IMR-90 (cell line): ENCODE results near the gene KDM5B. TPM values are rescaled to one million over a fixed set of nuclear protein-coding genes. Genes with fewer than 3 reads are reported as not detected.

Source experiments
- ATAC-seq: fragments of 200-7000 bp; cut with Tn5 transposase; 2 replicates; pipeline ENCODE4 v1.9.1; 2020; ENCODE audit warnings: low read depth, mild to moderate bottlenecking, moderate library complexity
- BruUV-seq: library from RNA; stranded (reverse); fragments of 400-500 nt; replicated peaks from 2 replicates; lab custom pipeline; 2021; lab: Mats Ljungman, UMichigan
- CTCF ChIA-PET: fragments of 300-600 bp; formaldehyde crosslinking; extraction: SDS; loops from one replicate; lab custom pipeline; 2021; ENCODE audit warnings: antibody characterized with exemption; lab: Yijun Ruan, JAX
- POLR2A ChIA-PET: fragments of 300-600 bp; sonication (Branson Sonifier 250); formaldehyde crosslinking; loops from one replicate; lab custom pipeline; 2022; ENCODE audit warnings: antibody characterized with exemption; ENCODE audit not compliant: unreplicated experiment; lab: Charles Lee
- DNase-seq: peaks from one replicate; pipeline ENCODE4 v3.0.0; 2013
- H2AFZ ChIP-seq: replicated peaks from 2 replicates; pipeline ENCODE3; 2013; ENCODE audit warnings: low read length, mild to moderate bottlenecking; ENCODE audit not compliant: poor library complexity
- H2AK5ac ChIP-seq: 2 replicates; pipeline ENCODE4 v1.6.1; 2013; ENCODE audit warnings: low read depth, low read length, inconsistent platforms
- H2AK9ac ChIP-seq: replicated peaks from 2 replicates; pipeline ENCODE3; 2013; ENCODE audit warnings: mild to moderate bottlenecking, low read depth, low read length, moderate library complexity; ENCODE audit not compliant: poor library complexity
- H2BK120ac ChIP-seq: 2 replicates; pipeline ENCODE4 v1.6.1; 2013; ENCODE audit warnings: low read depth, low read length, inconsistent platforms
- H2BK15ac ChIP-seq: 3 replicates; pipeline ENCODE4 v1.6.1; 2013; ENCODE audit warnings: low read depth, low read length, inconsistent platforms
- H2BK20ac ChIP-seq: 2 replicates; pipeline ENCODE4 v1.6.1; 2013; ENCODE audit warnings: low read depth, mild to moderate bottlenecking, inconsistent platforms, low read length, moderate library complexity
- H2BK5ac ChIP-seq: 2 replicates; pipeline ENCODE4 v1.6.1; 2013; ENCODE audit warnings: mild to moderate bottlenecking, low read depth, low read length, inconsistent platforms; ENCODE audit not compliant: poor library complexity, severe bottlenecking
- H3K14ac ChIP-seq: replicated peaks from 2 replicates; pipeline ENCODE4 v1.6.1; 2013; ENCODE audit warnings: low read depth, low read length, inconsistent platforms
- H3K18ac ChIP-seq: 2 replicates; pipeline ENCODE4 v1.6.1; 2013; ENCODE audit warnings: low read depth, low read length, control low read depth
- H3K23ac ChIP-seq: 2 replicates; pipeline ENCODE4 v1.6.1; 2013; ENCODE audit warnings: low read depth, low read length, inconsistent platforms
- H3K27ac ChIP-seq: 2 replicates; pipeline ENCODE4 v1.5.1; 2013; ENCODE audit warnings: mild to moderate bottlenecking, control low read depth, low read length; ENCODE audit not compliant: insufficient read depth
- H3K27me3 ChIP-seq: 2 replicates; pipeline ENCODE4 v1.6.1; 2013; ENCODE audit warnings: low read length; ENCODE audit not compliant: control insufficient read depth, insufficient read depth
- H3K36me3 ChIP-seq: 2 replicates; pipeline ENCODE4 v1.6.1; 2013; ENCODE audit warnings: low read length, mixed read lengths; ENCODE audit not compliant: control insufficient read depth, insufficient read depth
- H3K4ac ChIP-seq: 2 replicates; pipeline ENCODE4 v1.6.1; 2013; ENCODE audit warnings: low read depth, low read length, inconsistent platforms
- H3K4me1 ChIP-seq: 2 replicates; pipeline ENCODE4 v1.6.1; 2013; ENCODE audit warnings: low read length, mixed read lengths; ENCODE audit not compliant: control insufficient read depth, insufficient read depth
- H3K4me2 ChIP-seq: 2 replicates; pipeline ENCODE4 v1.6.1; 2013; ENCODE audit warnings: low read depth, mild to moderate bottlenecking, control low read depth, low read length, moderate library complexity
- H3K4me3 ChIP-seq: 2 replicates; pipeline ENCODE4 v1.5.1; 2013; ENCODE audit warnings: low read depth, mild to moderate bottlenecking, control low read depth, low read length, moderate library complexity; ENCODE audit not compliant: insufficient read depth
- H3K56ac ChIP-seq: 2 replicates; pipeline ENCODE4 v1.6.1; 2013; ENCODE audit warnings: low read length, inconsistent platforms; ENCODE audit not compliant: insufficient read depth; ENCODE audit errors: extremely low read depth
- H3K79me1 ChIP-seq, 2 experiments: 2 replicates each; pipeline ENCODE4 v1.6.1; 2013; ENCODE audit warnings: low read length in 2 of 2, inconsistent platforms in 1 of 2, low read depth in 1 of 2
- H3K9ac ChIP-seq: 2 replicates; pipeline ENCODE4 v1.6.1; 2013; ENCODE audit warnings: low read depth, low read length, control low read depth
- H3K9me1 ChIP-seq: 2 replicates; pipeline ENCODE4 v1.6.1; 2013; ENCODE audit warnings: low read length, inconsistent platforms; ENCODE audit not compliant: insufficient read depth
- H3K9me3 ChIP-seq: 2 replicates; pipeline ENCODE4 v1.6.1; 2013; ENCODE audit warnings: low read length; ENCODE audit not compliant: control insufficient read depth, insufficient read depth
- H4K20me1 ChIP-seq: 2 replicates; pipeline ENCODE4 v1.6.1; 2013; ENCODE audit warnings: low read length, inconsistent platforms; ENCODE audit not compliant: insufficient read depth
- H4K5ac ChIP-seq: 2 replicates; pipeline ENCODE4 v1.6.1; 2013; ENCODE audit warnings: mild to moderate bottlenecking, low read depth, low read length, control low read depth
- H4K8ac ChIP-seq, 2 experiments: 2 replicates each; pipeline ENCODE4 v1.6.1; 2013; ENCODE audit warnings: low read depth in 2 of 2, low read length in 2 of 2, control low read depth in 1 of 2, inconsistent platforms in 1 of 2
- H4K91ac ChIP-seq: 2 replicates; pipeline ENCODE4 v1.6.1; 2013; ENCODE audit warnings: low read depth, low read length, inconsistent platforms; ENCODE audit not compliant: insufficient read depth
- FOS ChIP-seq: fragments of 150-350 bp; IDR thresholded peaks from 2 replicates; pipeline ENCODE4 v1.6.1; 2016; ENCODE audit warnings: low read depth, low read length
- MAFK ChIP-seq: IDR thresholded peaks from 2 replicates; pipeline ENCODE4 v1.6.1; 2012; ENCODE audit warnings: low read depth, low read length, improper control_type of control experiment
- MXI1 ChIP-seq: IDR thresholded peaks from 2 replicates; pipeline ENCODE4 v1.6.1; 2012; ENCODE audit warnings: low read depth, mild to moderate bottlenecking, low read length, moderate library complexity, borderline replicate concordance
- NFE2L2 ChIP-seq: fragments of 150-350 bp; IDR thresholded peaks from 2 replicates; pipeline ENCODE4 v1.6.1; 2016; ENCODE audit warnings: low read depth, mild to moderate bottlenecking, low read length
- WGBS, 2 experiments: methylation state at CpG; one replicate each; pipeline versions ENCODE4 v1.1.5 to v1.1.7; 2013; ENCODE audit warnings: missing lambda C conversion rate in 2 of 2; ENCODE audit not compliant: insufficient read length in 1 of 2; ENCODE audit errors: extremely low coverage in 2 of 2; 5-methylcytosine and 5-hydroxymethylcytosine counted together
- dilution Hi-C: fragments of 300-500 bp; cut with HindIII; formaldehyde crosslinking; loops from one replicate; pipeline ENCODE4 v1.14.3; 2018; ENCODE audit warnings: low sequenced_read_pairs; ENCODE audit not compliant: unreplicated experiment
- in situ Hi-C: fragments of 300-500 bp; cut with MboI; formaldehyde crosslinking; loops from 3 replicates; pipeline ENCODE4 v1.14.3; 2019; ENCODE audit warnings: low sequenced_read_pairs, inconsistent platforms, mixed read lengths
- intact Hi-C: fragments of 100-400 bp; cut with micrococcal nuclease; formaldehyde crosslinking; loops from 2 replicates; pipeline ENCODE4 v1.10.0; 2022
- polyA plus RNA-seq, 3 experiments: library from polyadenylated mRNA; depleted of rRNA; stranded (reverse); fragments of >200 nt; gene quantifications; 2 replicates each; pipeline ENCODE4 v1.2.3, GENCODE V29; 2012; ENCODE audit warnings: low replicate concordance in 1 of 3
- total RNA-seq: library from RNA; depleted of rRNA; stranded (reverse); fragments of >200 nt; gene quantifications from 2 replicates; pipeline ENCODE4 v1.2.3, GENCODE V29; 2012

KDM5B gene
- total and polyA plus RNA-seq, 2 of the 4 experiments (the other 2 are of a cell fraction): 28.8 to 82.1 TPM

GRCh38 chr1:202812176-202813026, 4.2 kb upstream of the KDM5B start:
- peak overlapping the region; percentile 11; the same call in 1 of the 2 replicates for H4K91ac ChIP-seq
- peak overlapping the region; percentile 59; the same call in 1 of the 3 replicates for H2BK15ac ChIP-seq
- H2AK5ac ChIP-seq: peak overlapping the region; percentile 95
- H4K20me1 ChIP-seq: no peaks in the 10 kb centered on the region
- no peak overlapping the region for H3K18ac ChIP-seq
- peak overlapping the region; percentile 54; the same call in 1 of the 2 replicates for H4K5ac ChIP-seq
- peaks cover 4% of the 10 kb centered on the region; the same call in 1 of the 2 replicates for H3K27me3 ChIP-seq
- intact Hi-C loops (no loop called here), dilution Hi-C loops (no loop called here), in situ Hi-C loops (no loop called here)
- peak overlapping the region; percentile 96 for H3K4me2 ChIP-seq
- no peaks in the 10 kb centered on the region for H3K36me3 ChIP-seq
- 0 out of 2 replicates have a peak overlapping the region, but pooled peaks have one; percentile 74 for H2BK120ac ChIP-seq
- no peak overlapping the region for H3K27ac ChIP-seq
- no TSS peak for BruUV-seq
- peaks cover 7% of the 10 kb centered on the region for H3K9me1 ChIP-seq
- H3K79me1 ChIP-seq: peaks cover 4 to 33% of the 10 kb centered on the region in 2 experiments; a peak in 3 of 4 replicates
- no peak overlapping the region for H2BK20ac ChIP-seq
- H3K9me3 ChIP-seq: no peaks in the 10 kb centered on the region
- peak overlapping the region; percentile 97; the same call in 1 of the 2 replicates for H3K4ac ChIP-seq
- DNase-seq (no peak), ATAC-seq (no peak)
- peak overlapping the region; percentile 85 for H3K23ac ChIP-seq
- H2AK9ac ChIP-seq: peak overlapping the region; percentile 98
- no peak overlapping the region for H2BK5ac ChIP-seq
- H3K14ac ChIP-seq: peak overlapping the region; percentile 96
- H3K4me1 ChIP-seq: peaks cover 3% of the 10 kb centered on the region
- no peak overlapping the region for H3K9ac ChIP-seq
- H3K56ac ChIP-seq: no peak overlapping the region
- no peak for TF ChIP-seq NFE2L2
- 0 out of 2 replicates have a peak, but pooled peaks have one; percentile 23 for TF ChIP-seq MAFK
- no peak for TF ChIP-seq FOS
- no peak for TF ChIP-seq MXI1
- ChIA-PET POLR2A (no interaction called here), CTCF (no interaction called here)
- H2AFZ ChIP-seq: peak overlapping the region; percentile 94
- no CpG with 5 or more reads among the region's 9 CpGs for WGBS, 2 experiments
- no peak overlapping the region for H3K4me3 ChIP-seq
- peak overlapping the region; percentile 85 to 88; a peak in 1 of 4 replicates for H4K8ac ChIP-seq
